GM12865 (cell line): ENCODE results near the gene ABCA5.
"Not testable (repeated sequence)": the region's sequence is repeated elsewhere in the genome, so short reads cannot be mapped to it uniquely, and the experiment has no call there.

Experiments
- DNase-seq: peaks from one replicate; pipeline ENCODE4 v3.0.0; 2010; ENCODE audit warnings: low read depth
- H3K4me3 ChIP-seq: 2 replicates; pipeline ENCODE4 v1.5.1; 2011; ENCODE audit warnings: mild to moderate bottlenecking, low read depth, low read length, control low read depth
- CTCF ChIP-seq: IDR thresholded peaks from 2 replicates; pipeline ENCODE4 v1.5.1; 2011; ENCODE audit warnings: low read length, control low read depth, low read depth, inconsistent platforms; ENCODE audit not compliant: insufficient read depth; ENCODE audit errors: missing control alignments

Gene ABCA5

GRCh38 chr17:69284646-69285045 is 42.3 kb downstream of the ABCA5 start:
- no peak overlapping the region for H3K4me3 ChIP-seq
- DNase-seq, result no peak
- TF ChIP-seq CTCF, result no peak

GRCh38 chr17:69282002-69282401 is 44.9 kb downstream of the ABCA5 start:
- TF ChIP-seq CTCF, result no peak
- no peak overlapping the region for H3K4me3 ChIP-seq
- no peak for DNase-seq

GRCh38 chr17:69276279-69276678 is 50.7 kb downstream of the ABCA5 start:
- not testable (repeated sequence) for DNase-seq, H3K4me3 ChIP-seq

- TF ChIP-seq CTCF, result no peak
- H3K4me3 ChIP-seq, result no peak overlapping the region
- no peak for DNase-seq
Measured at GRCh38 chr17:69275751-69276150, 51.2 kb downstream of the ABCA5 start.

GRCh38 chr17:69271023-69271422 is 55.9 kb downstream of the ABCA5 start:
- no peak overlapping the region for H3K4me3 ChIP-seq
- TF ChIP-seq CTCF, result no peak
- no peak for DNase-seq

- H3K4me3 ChIP-seq, result no peak overlapping the region
- no peak for TF ChIP-seq CTCF
- DNase-seq, result no peak
Measured at GRCh38 chr17:69269131-69269998, 57.6 kb downstream of the ABCA5 start.

- TF ChIP-seq CTCF, result no peak
- no peak overlapping the region for H3K4me3 ChIP-seq
- no peak for DNase-seq
Measured at GRCh38 chr17:69268543-69269014, 58.4 kb downstream of the ABCA5 start.
